ENCODE measurements around the gene UBE2L5. TPM values are rescaled to one million over a fixed set of nuclear protein-coding genes. Genes with fewer than 3 reads are reported as not detected.

The UBE2L5 gene
- total and polyA plus RNA-seq, 2 experiments from 2014 or later: not detected

GRCh38 chr13:30388406-30389283 lies 33.6 kb upstream of the UBE2L5 start:
- TF ChIP-seq NANOG (IDR thresholded peaks at IDR 0.05; ENCODE audit: borderline replicate concordance) (no peak), JUNB (IDR thresholded peaks at IDR 0.05; ENCODE audit: unreplicated experiment) (no peak), STAT1 (IDR thresholded peaks at IDR 0.05; ENCODE audit: unreplicated experiment) (no peak), ZNF462 (CRISPR knock-in tag; IDR thresholded peaks at IDR 0.05) (no peak), EZH2 (IDR thresholded peaks at IDR 0.05; ENCODE audit: low read depth, unreplicated experiment) (no peak), ZNF114 (CRISPR knock-in tag; IDR thresholded peaks at IDR 0.05) (no peak), ETS1 (IDR thresholded peaks at IDR 0.05) (no peak), REST (IDR thresholded peaks at IDR 0.05; ENCODE audit: unreplicated experiment) (no peak), POLR2AphosphoS5 (IDR thresholded peaks at IDR 0.05; ENCODE audit: low read depth) (no peak), ZNF331 (CRISPR knock-in tag; IDR thresholded peaks at IDR 0.05; ENCODE audit: low read depth) (no peak)
- peaks cover 13% of the 10 kb centered on the region for H3K4me1 Mint-ChIP-seq
- Histone ChIP-seq H4K20me1 (replicated peaks; ENCODE audit: insufficient read depth) (no peaks in the 10 kb centered on the region), H3K27me3 (ENCODE audit: insufficient read depth) (no peaks in the 10 kb centered on the region), H3K79me2 (replicated peaks; ENCODE audit: insufficient read depth) (no peaks in the 10 kb centered on the region), H3F3A (replicated peaks; ENCODE audit: low read depth) (no peaks in the 10 kb centered on the region), H3K27ac (ENCODE audit: low read depth) (no peak overlapping the region), H3K36me3 (ENCODE audit: insufficient read depth) (no peaks in the 10 kb centered on the region), H3K9me2 (ENCODE audit: insufficient read depth) (no peaks in the 10 kb centered on the region), H2AFZ (peak overlapping the region; percentile 70), H3K4me2 (no peak overlapping the region), H3K4me3 (no peak overlapping the region), H3K4me1 (ENCODE audit: insufficient read depth) (peaks cover 11% of the 10 kb centered on the region)
- H3K27me3 Mint-ChIP-seq (ENCODE audit: insufficient read depth, low read depth, poor library complexity): peaks cover 6% of the 10 kb centered on the region
- ATAC-seq (peak; percentile 49), DNase-seq (ENCODE audit: low spot score) (peak; percentile 43)
- H3K9me3 Mint-ChIP-seq: no peaks in the 10 kb centered on the region
- 0 out of 2 replicates have a peak overlapping the region, but pooled peaks have one; percentile 39 for H3K27ac Mint-ChIP-seq
- H3K4me3 Mint-ChIP-seq: no peak overlapping the region
- no peaks in the 10 kb centered on the region for H3K36me3 Mint-ChIP-seq (ENCODE audit: low read depth)
